Epithelial cell of proximal tubule (primary cell): Measurements from ENCODE around the gene C1QTNF8. TPM values are rescaled to one million over a fixed set of nuclear protein-coding genes. Genes with fewer than 3 reads are reported as not detected.

Experiments
- DNase-seq: peaks from one replicate; pipeline ENCODE4 v3.0.0-alpha.2; 2011; ENCODE audit warnings: low read depth
- H3K4me3 ChIP-seq: 2 replicates; pipeline ENCODE4 v1.5.1; 2011; ENCODE audit warnings: low read depth, mild to moderate bottlenecking, low read length
- CTCF ChIP-seq: conservative IDR thresholded peaks from 2 replicates; pipeline ENCODE4 v1.5.1; 2012; ENCODE audit warnings: low read depth, mild to moderate bottlenecking, low read length
- total RNA-seq: library from RNA; depleted of rRNA; stranded (reverse); fragments of >200 nt; gene quantifications from 2 replicates; pipeline ENCODE4 v1.2.3, GENCODE V29; 2015

The C1QTNF8 gene
- total RNA-seq, 1 donor from 2014 or later: not detected

- TF ChIP-seq CTCF: no peak
- no peak for DNase-seq
- H3K4me3 ChIP-seq: no peak overlapping the region
Observed at GRCh38 chr16:1117926-1118325, 21.9 kb upstream of the C1QTNF8 start.

- no peak overlapping the region for H3K4me3 ChIP-seq
- DNase-seq: no peak
- TF ChIP-seq CTCF: no peak
Observed at GRCh38 chr16:1117176-1117900, 21.3 kb upstream of the C1QTNF8 start.

- H3K4me3 ChIP-seq: no peak overlapping the region
- no peak for TF ChIP-seq CTCF
- DNase-seq: no peak
Observed at GRCh38 chr16:1116693-1117077, 20.6 kb upstream of the C1QTNF8 start.

- no peak for DNase-seq
- H3K4me3 ChIP-seq: no peak overlapping the region
- no peak for TF ChIP-seq CTCF
Observed at GRCh38 chr16:1113889-1114526, 18.0 kb upstream of the C1QTNF8 start.

GRCh38 chr16:1113489-1113888 lies 17.4 kb upstream of the C1QTNF8 start:
- H3K4me3 ChIP-seq: no peak overlapping the region
- DNase-seq: no peak
- no peak for TF ChIP-seq CTCF

- TF ChIP-seq CTCF: no peak
- H3K4me3 ChIP-seq: no peak overlapping the region
- DNase-seq: no peak
Observed at GRCh38 chr16:1112506-1113184, 16.6 kb upstream of the C1QTNF8 start.

GRCh38 chr16:1109648-1110047 lies 13.6 kb upstream of the C1QTNF8 start:
- no peak for DNase-seq
- no peak for TF ChIP-seq CTCF

More at GRCh38 chr16:1109648-1110047, 13.6 kb upstream of the C1QTNF8 start:
- H3K4me3 ChIP-seq: no peak overlapping the region
